GM12892 (cell line): Measurements from ENCODE around the gene KHDC4.

ENCODE experiments used
- DNase-seq: peaks from one replicate; pipeline ENCODE4 v3.0.0; 2011; ENCODE audit not compliant: insufficient read length
- FAIRE-seq: peaks from 2 replicates; lab custom pipeline; 2011; peaks lifted over from hg19 to GRCh38; lab: Jason Lieb, UNC
- POLR2A ChIP-seq: IDR thresholded peaks from 2 replicates; pipeline ENCODE4 v1.6.1; 2011; ENCODE audit warnings: low read depth, low read length, control low read depth
- POLR2AphosphoS5 ChIP-seq: IDR thresholded peaks from 2 replicates; pipeline ENCODE4 v1.6.1; 2011; ENCODE audit warnings: low read depth, low read length, control low read depth
- TAF1 ChIP-seq: IDR thresholded peaks from 2 replicates; pipeline ENCODE4 v1.6.1; 2011; ENCODE audit warnings: low read depth, mild to moderate bottlenecking, control low read depth, low read length, borderline replicate concordance

KHDC4 gene

GRCh38 chr1:155951753-155952504, 17.7 kb upstream of the KHDC4 start:
- FAIRE-seq (no peak), DNase-seq (peak; percentile 9)
- TF ChIP-seq POLR2AphosphoS5 (0 out of 2 replicates have a peak, but pooled peaks have one; percentile 39), TAF1 (no peak), POLR2A (peak; percentile 13; the same call in 1 of the 2 replicates)

- no peak for TF ChIP-seq POLR2A
- TF ChIP-seq POLR2AphosphoS5 = no peak
- TF ChIP-seq TAF1 = no peak
- DNase-seq = peak; percentile 5
- no peak for FAIRE-seq
Observed at GRCh38 chr1:155950829-155951228, 16.6 kb upstream of the KHDC4 start.

GRCh38 chr1:155947741-155948140, 13.5 kb upstream of the KHDC4 start:
- TF ChIP-seq POLR2AphosphoS5 (no peak), TAF1 (no peak), POLR2A (no peak)
- FAIRE-seq = no peak
- no peak for DNase-seq

- no peak for FAIRE-seq
- peak; percentile 2 for DNase-seq
- no peak for TF ChIP-seq TAF1
- TF ChIP-seq POLR2A = no peak
- TF ChIP-seq POLR2AphosphoS5 = no peak
Observed at GRCh38 chr1:155947292-155947691, 13.1 kb upstream of the KHDC4 start.

GRCh38 chr1:155946633-155947219, 12.5 kb upstream of the KHDC4 start:
- FAIRE-seq (peak; percentile 17), DNase-seq (peak; percentile 10)
- TF ChIP-seq POLR2AphosphoS5 (no peak), TAF1 (no peak), POLR2A (no peak)

- TF ChIP-seq POLR2AphosphoS5 (no peak), TAF1 (no peak), POLR2A (no peak)
- FAIRE-seq = no peak
- no peak for DNase-seq
Observed at GRCh38 chr1:155944444-155944799, 10.2 kb upstream of the KHDC4 start.

GRCh38 chr1:155942578-155943141, 8.4 kb upstream of the KHDC4 start:
- DNase-seq = no peak
- FAIRE-seq = no peak
- TF ChIP-seq POLR2AphosphoS5 (no peak), POLR2A (no peak), TAF1 (no peak)

- FAIRE-seq (no peak), DNase-seq (no peak)
- TF ChIP-seq POLR2AphosphoS5 = peak; percentile 46; the same call in 1 of the 2 replicates
- TF ChIP-seq TAF1 = no peak
- no peak; the same call in 1 of the 2 replicates for TF ChIP-seq POLR2A
Observed at GRCh38 chr1:155941845-155942531, 7.8 kb upstream of the KHDC4 start.

GRCh38 chr1:155940993-155941844, 7.0 kb upstream of the KHDC4 start, which contains the start of gene RXFP4:
Gene RXFP4 (plus strand): TSS chr1:155941638. CDS start chr1:155941710, 72 bp downstream.
- DNase-seq = no peak
- FAIRE-seq = no peak
- TF ChIP-seq POLR2AphosphoS5 = no peak
- TF ChIP-seq POLR2A = peak; percentile 49; the same call in 1 of the 2 replicates

- no peak for DNase-seq
- no peak for TF ChIP-seq TAF1
- TF ChIP-seq POLR2AphosphoS5 = no peak
- no peak for TF ChIP-seq POLR2A
- FAIRE-seq = no peak
Observed at GRCh38 chr1:155940482-155940992, 6.3 kb upstream of the KHDC4 start.

- DNase-seq (no peak), FAIRE-seq (peak; percentile 71)
- no peak for TF ChIP-seq POLR2A
- no peak for TF ChIP-seq POLR2AphosphoS5
- no peak for TF ChIP-seq TAF1
Observed at GRCh38 chr1:155938220-155938627, 4.0 kb upstream of the KHDC4 start.
